Hippocampal formation (tissue), 2 donors: ENCODE measurements around the gene UAP1L1.

Experiments
- DNase-seq, 2 donors: peaks; one replicate each; lab custom pipeline; 2025; lab: John Stamatoyannopoulos, UW

Gene UAP1L1

GRCh38 chr9:137076636-137077009 is 694 bp upstream of the UAP1L1 start:
- no peak for DNase-seq

GRCh38 chr9:137077758-137078693 is 709 bp downstream of the UAP1L1 start:
- DNase-seq, result no peak

- DNase-seq, result no peak
Observed at GRCh38 chr9:137078701-137079400, 1.5 kb downstream of the UAP1L1 start.

- DNase-seq, result no peak
Observed at GRCh38 chr9:137079401-137079787, 2.1 kb downstream of the UAP1L1 start.

- no peak for DNase-seq
Observed at GRCh38 chr9:137080260-137081122, 3.2 kb downstream of the UAP1L1 start.

- DNase-seq, result no peak
Observed at GRCh38 chr9:137082222-137082924, 5.1 kb downstream of the UAP1L1 start.

- DNase-seq, result no peak
Observed at GRCh38 chr9:137082925-137083290, 5.6 kb downstream of the UAP1L1 start.

- DNase-seq, result no peak
Observed at GRCh38 chr9:137083394-137084004, 6.2 kb downstream of the UAP1L1 start.

GRCh38 chr9:137084526-137084925 is 7.2 kb downstream of the UAP1L1 start:
- DNase-seq, result no peak

- DNase-seq, result no peak
Observed at GRCh38 chr9:137085920-137086530, 8.7 kb downstream of the UAP1L1 start.

GRCh38 chr9:137086531-137087408 is 9.5 kb downstream of the UAP1L1 start, which contains the start of gene MAN1B1:
TSS of gene MAN1B1 (plus strand) at chr9:137086985. CDS start at chr9:137087000, 15 bp downstream.
- peak; percentile 91 to 96 for DNase-seq

GRCh38 chr9:137087409-137087925 is 10.2 kb downstream of the UAP1L1 start:
- no peak for DNase-seq

- DNase-seq, result no peak
Observed at GRCh38 chr9:137088121-137088520, 10.8 kb downstream of the UAP1L1 start.

- DNase-seq, result no peak
Observed at GRCh38 chr9:137089232-137089947, 12.1 kb downstream of the UAP1L1 start.

GRCh38 chr9:137095664-137096517 is 18.6 kb downstream of the UAP1L1 start:
- DNase-seq, result no peak

GRCh38 chr9:137096785-137097546 is 19.6 kb downstream of the UAP1L1 start:
- no peak for DNase-seq
